K562 (cell line): Measurements from ENCODE around the gene PTBP3. TPM values are rescaled to one million over a fixed set of nuclear protein-coding genes. Genes with fewer than 3 reads are reported as not detected.

Experiments
- ILF3 ChIP-seq: fragments of 450-650 bp; IDR thresholded peaks from 2 replicates; pipeline ENCODE4 v1.6.1; 2018; ENCODE audit warnings: antibody characterized with exemption, mild to moderate bottlenecking, moderate library complexity, borderline replicate concordance
- MTA2 ChIP-seq: fragments of 450-650 bp; IDR thresholded peaks from 2 replicates; pipeline ENCODE4 v1.6.1; 2016; ENCODE audit warnings: low read depth
- PTRF ChIP-seq: fragments of 450-650 bp; IDR thresholded peaks from 2 replicates; pipeline ENCODE4 v1.6.1; 2016; ENCODE audit warnings: mild to moderate bottlenecking, missing genetic modification characterization, missing compliant biosample characterization
- TCF3 ChIP-seq: sonication (generic); formaldehyde crosslinking; IDR thresholded peaks from 2 replicates; pipeline ENCODE4 v1.4.0; 2020; ENCODE audit warnings: mild to moderate bottlenecking, missing genetic modification reagents
- polyA plus RNA-seq, 8 experiments: library from polyadenylated mRNA; depleted of rRNA in 4 of 8; stranded (reverse) in 5 of 8; unstranded in 3 of 8; fragments of >200 nt; fragmentation: Nextera tagmentation in 2 of 8; fragmentation: Illumina TruSeq in 1 of 8; extraction: Ambion mirVana in 2 of 8; extraction: Trizol in 1 of 8; gene quantifications; 2 replicates each; pipeline versions ENCODE4 v1.2.1 to v1.2.3, GENCODE V29; 2011 to 2014; ENCODE audit warnings: inconsistent platforms in 1 of 8, missing spikeins in 1 of 8
- total RNA-seq, 7 experiments: library from RNA; depleted of rRNA in 6 of 7; stranded (reverse); fragments of >200 nt in 6 of 7; fragmentation: Illumina TruSeq in 2 of 7; extraction: Trizol in 2 of 7; gene quantifications; 2 replicates each; pipeline versions ENCODE4 v1.2.1 to v1.2.3, GENCODE V29; 2011 to 2021; ENCODE audit warnings: low replicate concordance in 1 of 7
- TF ChIP-seq, protein P1 (sequence below): fragments of 450-650 bp; IDR thresholded peaks from 2 replicates; pipeline ENCODE4 v1.6.1; 2016; ENCODE audit warnings: mild to moderate bottlenecking, moderate library complexity
- TF ChIP-seq, protein P2 (sequence below), 2 experiments: fragments of 450-650 bp in 1 of 2; sonication (generic) in 1 of 2; formaldehyde crosslinking in 1 of 2; IDR thresholded peaks in 1 of 2; conservative IDR thresholded peaks in 1 of 2; 2 replicates each; pipeline versions ENCODE4 v1.6.1 to v1.8.1; 2016 to 2023; ENCODE audit warnings: mild to moderate bottlenecking in 2 of 2, moderate library complexity in 2 of 2, inconsistent platforms in 1 of 2, missing genetic modification reagents in 1 of 2
- TF ChIP-seq, protein P3 (sequence below): fragments of 250-450 bp; sonication (Bioruptor Pico); IDR thresholded peaks from 2 replicates; pipeline ENCODE4 v1.8.0; 2022; ENCODE audit warnings: moderate library complexity, mild to moderate bottlenecking, inconsistent platforms
- TF ChIP-seq, protein P4 (sequence below): fragments of 250-450 bp; sonication (Bioruptor Pico); IDR thresholded peaks from 2 replicates; pipeline ENCODE4 v1.5.0; 2020; ENCODE audit warnings: mild to moderate bottlenecking
- TF ChIP-seq, protein P5 (sequence below), 2 experiments: fragments of 450-650 bp; IDR thresholded peaks; 2 replicates each; pipeline ENCODE4 v1.6.1; 2016

PTBP3 gene
- total and polyA plus RNA-seq, 9 of the 15 experiments (the other 6 are each of a cell fraction or from before 2014, with no cell fraction given), result 22.4 to 132 (median 68.0) TPM

DNA sequence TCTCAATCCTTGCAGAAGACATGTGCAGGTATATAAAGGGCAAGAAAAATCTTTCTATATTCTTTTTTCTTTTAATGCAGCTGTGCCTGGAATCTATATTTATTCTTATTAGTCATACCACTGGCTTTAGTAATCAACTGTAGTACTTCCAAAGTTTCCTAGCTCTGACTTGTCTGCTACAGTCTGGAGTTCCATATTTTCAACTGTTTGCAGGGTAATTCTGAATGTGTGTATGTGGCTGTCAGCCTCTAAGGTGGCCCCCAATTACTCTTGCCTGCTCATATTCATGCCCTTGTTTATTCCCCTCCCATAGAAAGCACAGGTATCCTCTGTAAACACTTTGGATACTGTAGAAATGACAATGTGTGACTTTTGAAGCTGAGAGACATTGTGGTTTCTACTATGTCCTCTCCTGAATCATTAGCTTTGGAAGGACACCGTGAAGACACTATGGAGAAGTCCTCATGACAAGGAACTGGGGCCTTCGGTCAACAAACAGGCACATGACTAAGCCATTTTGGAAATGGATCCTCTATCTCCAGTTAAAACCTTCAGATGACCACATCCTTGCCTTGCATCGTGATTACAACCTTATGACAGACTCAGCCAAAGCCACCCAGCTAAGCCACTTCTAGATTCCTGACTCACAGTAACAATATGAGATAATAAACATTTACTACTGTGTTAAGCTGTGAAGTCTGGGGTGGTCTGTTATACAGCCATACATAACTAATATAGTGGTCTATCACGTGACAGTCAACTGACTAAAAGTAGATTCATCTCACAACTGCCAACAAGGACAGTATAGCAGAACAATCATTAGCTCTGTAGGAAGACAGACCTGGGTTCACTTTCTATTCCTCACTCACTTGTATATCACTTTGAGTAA is 108.8 kb downstream of the PTBP3 start (continued):
- TF ChIP-seq, protein P1, sequence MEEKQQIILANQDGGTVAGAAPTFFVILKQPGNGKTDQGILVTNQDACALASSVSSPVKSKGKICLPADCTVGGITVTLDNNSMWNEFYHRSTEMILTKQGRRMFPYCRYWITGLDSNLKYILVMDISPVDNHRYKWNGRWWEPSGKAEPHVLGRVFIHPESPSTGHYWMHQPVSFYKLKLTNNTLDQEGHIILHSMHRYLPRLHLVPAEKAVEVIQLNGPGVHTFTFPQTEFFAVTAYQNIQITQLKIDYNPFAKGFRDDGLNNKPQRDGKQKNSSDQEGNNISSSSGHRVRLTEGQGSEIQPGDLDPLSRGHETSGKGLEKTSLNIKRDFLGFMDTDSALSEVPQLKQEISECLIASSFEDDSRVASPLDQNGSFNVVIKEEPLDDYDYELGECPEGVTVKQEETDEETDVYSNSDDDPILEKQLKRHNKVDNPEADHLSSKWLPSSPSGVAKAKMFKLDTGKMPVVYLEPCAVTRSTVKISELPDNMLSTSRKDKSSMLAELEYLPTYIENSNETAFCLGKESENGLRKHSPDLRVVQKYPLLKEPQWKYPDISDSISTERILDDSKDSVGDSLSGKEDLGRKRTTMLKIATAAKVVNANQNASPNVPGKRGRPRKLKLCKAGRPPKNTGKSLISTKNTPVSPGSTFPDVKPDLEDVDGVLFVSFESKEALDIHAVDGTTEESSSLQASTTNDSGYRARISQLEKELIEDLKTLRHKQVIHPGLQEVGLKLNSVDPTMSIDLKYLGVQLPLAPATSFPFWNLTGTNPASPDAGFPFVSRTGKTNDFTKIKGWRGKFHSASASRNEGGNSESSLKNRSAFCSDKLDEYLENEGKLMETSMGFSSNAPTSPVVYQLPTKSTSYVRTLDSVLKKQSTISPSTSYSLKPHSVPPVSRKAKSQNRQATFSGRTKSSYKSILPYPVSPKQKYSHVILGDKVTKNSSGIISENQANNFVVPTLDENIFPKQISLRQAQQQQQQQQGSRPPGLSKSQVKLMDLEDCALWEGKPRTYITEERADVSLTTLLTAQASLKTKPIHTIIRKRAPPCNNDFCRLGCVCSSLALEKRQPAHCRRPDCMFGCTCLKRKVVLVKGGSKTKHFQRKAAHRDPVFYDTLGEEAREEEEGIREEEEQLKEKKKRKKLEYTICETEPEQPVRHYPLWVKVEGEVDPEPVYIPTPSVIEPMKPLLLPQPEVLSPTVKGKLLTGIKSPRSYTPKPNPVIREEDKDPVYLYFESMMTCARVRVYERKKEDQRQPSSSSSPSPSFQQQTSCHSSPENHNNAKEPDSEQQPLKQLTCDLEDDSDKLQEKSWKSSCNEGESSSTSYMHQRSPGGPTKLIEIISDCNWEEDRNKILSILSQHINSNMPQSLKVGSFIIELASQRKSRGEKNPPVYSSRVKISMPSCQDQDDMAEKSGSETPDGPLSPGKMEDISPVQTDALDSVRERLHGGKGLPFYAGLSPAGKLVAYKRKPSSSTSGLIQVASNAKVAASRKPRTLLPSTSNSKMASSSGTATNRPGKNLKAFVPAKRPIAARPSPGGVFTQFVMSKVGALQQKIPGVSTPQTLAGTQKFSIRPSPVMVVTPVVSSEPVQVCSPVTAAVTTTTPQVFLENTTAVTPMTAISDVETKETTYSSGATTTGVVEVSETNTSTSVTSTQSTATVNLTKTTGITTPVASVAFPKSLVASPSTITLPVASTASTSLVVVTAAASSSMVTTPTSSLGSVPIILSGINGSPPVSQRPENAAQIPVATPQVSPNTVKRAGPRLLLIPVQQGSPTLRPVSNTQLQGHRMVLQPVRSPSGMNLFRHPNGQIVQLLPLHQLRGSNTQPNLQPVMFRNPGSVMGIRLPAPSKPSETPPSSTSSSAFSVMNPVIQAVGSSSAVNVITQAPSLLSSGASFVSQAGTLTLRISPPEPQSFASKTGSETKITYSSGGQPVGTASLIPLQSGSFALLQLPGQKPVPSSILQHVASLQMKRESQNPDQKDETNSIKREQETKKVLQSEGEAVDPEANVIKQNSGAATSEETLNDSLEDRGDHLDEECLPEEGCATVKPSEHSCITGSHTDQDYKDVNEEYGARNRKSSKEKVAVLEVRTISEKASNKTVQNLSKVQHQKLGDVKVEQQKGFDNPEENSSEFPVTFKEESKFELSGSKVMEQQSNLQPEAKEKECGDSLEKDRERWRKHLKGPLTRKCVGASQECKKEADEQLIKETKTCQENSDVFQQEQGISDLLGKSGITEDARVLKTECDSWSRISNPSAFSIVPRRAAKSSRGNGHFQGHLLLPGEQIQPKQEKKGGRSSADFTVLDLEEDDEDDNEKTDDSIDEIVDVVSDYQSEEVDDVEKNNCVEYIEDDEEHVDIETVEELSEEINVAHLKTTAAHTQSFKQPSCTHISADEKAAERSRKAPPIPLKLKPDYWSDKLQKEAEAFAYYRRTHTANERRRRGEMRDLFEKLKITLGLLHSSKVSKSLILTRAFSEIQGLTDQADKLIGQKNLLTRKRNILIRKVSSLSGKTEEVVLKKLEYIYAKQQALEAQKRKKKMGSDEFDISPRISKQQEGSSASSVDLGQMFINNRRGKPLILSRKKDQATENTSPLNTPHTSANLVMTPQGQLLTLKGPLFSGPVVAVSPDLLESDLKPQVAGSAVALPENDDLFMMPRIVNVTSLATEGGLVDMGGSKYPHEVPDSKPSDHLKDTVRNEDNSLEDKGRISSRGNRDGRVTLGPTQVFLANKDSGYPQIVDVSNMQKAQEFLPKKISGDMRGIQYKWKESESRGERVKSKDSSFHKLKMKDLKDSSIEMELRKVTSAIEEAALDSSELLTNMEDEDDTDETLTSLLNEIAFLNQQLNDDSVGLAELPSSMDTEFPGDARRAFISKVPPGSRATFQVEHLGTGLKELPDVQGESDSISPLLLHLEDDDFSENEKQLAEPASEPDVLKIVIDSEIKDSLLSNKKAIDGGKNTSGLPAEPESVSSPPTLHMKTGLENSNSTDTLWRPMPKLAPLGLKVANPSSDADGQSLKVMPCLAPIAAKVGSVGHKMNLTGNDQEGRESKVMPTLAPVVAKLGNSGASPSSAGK, result peak; percentile 87
- TF ChIP-seq PTRF (tag), result no peak
- TF ChIP-seq, protein P2, sequence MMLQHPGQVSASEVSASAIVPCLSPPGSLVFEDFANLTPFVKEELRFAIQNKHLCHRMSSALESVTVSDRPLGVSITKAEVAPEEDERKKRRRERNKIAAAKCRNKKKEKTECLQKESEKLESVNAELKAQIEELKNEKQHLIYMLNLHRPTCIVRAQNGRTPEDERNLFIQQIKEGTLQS (IDR thresholded peaks at IDR 0.05), result peak; percentile 89
- TF ChIP-seq, protein P2 (CRISPR knock-in tag; conservative IDR thresholded peaks at IDR 0.05), result no peak; the same call in 1 of the 2 replicates
- no peak; the same call in 1 of the 2 replicates for TF ChIP-seq ILF3
- TF ChIP-seq MTA2, result peak; percentile 41; the same call in 1 of the 2 replicates
- TF ChIP-seq TCF3 (CRISPR knock-in tag), result peak; percentile 79
- TF ChIP-seq, protein P3, sequence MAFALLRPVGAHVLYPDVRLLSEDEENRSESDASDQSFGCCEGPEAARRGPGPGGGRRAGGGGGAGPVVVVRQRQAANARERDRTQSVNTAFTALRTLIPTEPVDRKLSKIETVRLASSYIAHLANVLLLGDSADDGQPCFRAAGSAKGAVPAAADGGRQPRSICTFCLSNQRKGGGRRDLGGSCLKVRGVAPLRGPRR (CRISPR knock-in tag), result no peak
- TF ChIP-seq, protein P4, sequence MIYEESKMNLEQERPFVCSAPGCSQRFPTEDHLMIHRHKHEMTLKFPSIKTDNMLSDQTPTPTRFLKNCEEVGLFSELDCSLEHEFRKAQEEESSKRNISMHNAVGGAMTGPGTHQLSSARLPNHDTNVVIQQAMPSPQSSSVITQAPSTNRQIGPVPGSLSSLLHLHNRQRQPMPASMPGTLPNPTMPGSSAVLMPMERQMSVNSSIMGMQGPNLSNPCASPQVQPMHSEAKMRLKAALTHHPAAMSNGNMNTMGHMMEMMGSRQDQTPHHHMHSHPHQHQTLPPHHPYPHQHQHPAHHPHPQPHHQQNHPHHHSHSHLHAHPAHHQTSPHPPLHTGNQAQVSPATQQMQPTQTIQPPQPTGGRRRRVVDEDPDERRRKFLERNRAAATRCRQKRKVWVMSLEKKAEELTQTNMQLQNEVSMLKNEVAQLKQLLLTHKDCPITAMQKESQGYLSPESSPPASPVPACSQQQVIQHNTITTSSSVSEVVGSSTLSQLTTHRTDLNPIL (CRISPR knock-in tag), result no peak
- TF ChIP-seq, protein P5, sequence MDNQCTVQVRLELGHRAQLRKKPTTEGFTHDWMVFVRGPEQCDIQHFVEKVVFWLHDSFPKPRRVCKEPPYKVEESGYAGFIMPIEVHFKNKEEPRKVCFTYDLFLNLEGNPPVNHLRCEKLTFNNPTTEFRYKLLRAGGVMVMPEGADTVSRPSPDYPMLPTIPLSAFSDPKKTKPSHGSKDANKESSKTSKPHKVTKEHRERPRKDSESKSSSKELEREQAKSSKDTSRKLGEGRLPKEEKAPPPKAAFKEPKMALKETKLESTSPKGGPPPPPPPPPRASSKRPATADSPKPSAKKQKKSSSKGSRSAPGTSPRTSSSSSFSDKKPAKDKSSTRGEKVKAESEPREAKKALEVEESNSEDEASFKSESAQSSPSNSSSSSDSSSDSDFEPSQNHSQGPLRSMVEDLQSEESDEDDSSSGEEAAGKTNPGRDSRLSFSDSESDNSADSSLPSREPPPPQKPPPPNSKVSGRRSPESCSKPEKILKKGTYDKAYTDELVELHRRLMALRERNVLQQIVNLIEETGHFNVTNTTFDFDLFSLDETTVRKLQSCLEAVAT (IDR thresholded peaks at IDR 0.05), result no peak
